ENCODE measurements around the gene TENT4B.

- no peak for TF ChIP-seq CTCF (IDR thresholded peaks at IDR 0.05)
- no peak for TF ChIP-seq POLR2AphosphoS5 (IDR thresholded peaks at IDR 0.05)
- TF ChIP-seq POLR2A (IDR thresholded peaks at IDR 0.05), result no peak
Observed at GRCh38 chr16:50248845-50249244, 95.7 kb downstream of the TENT4B start.

All from sigmoid colon (tissue), 4 donors.